Peyer's patch (tissue), 4 donors: Measurements from ENCODE around the gene CNKSR3.

Source experiments
- CTCF ChIP-seq, 6 experiments: fragments of 450-650 bp in 4 of 6; fragments of 200-600 bp in 2 of 6; sonication (generic) in 1 of 6; IDR thresholded peaks; one replicate each; pipeline ENCODE4 v1.5.1; 2017 to 2019; ENCODE audit warnings: antibody characterized with exemption in 6 of 6, mild to moderate bottlenecking in 3 of 6, moderate library complexity in 1 of 6
- POLR2A ChIP-seq, 2 donors: fragments of 450-650 bp; IDR thresholded peaks; one replicate each; pipeline ENCODE4 v1.5.1; 2017; ENCODE audit warnings: antibody characterized with exemption in 2 of 2, mild to moderate bottlenecking in 2 of 2, moderate library complexity in 2 of 2

DNA sequence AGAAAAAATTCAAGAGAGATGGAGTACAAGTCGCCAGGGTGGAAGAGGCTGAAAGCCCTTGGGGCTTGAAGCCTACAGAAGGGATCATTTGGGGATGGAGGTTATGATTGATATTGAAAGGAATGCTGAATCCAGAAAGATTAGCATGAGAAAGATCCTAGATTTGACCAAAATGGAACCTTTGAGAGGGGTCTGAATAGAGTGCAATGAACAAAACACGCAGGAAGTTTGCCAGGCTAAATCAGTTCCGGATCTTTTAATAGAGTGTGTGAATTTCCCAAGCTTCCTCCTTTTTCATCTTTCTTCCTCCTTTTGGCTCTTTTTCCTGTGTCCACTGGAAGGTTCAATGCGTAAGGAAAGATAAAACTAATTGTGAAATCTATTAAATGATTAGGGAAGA is 169.1 kb downstream of the CNKSR3 start:
- no peak for TF ChIP-seq CTCF (IDR thresholded peaks at IDR 0.05)
- no peak for TF ChIP-seq POLR2A (IDR thresholded peaks at IDR 0.05)
